ENCODE results near the gene RYR3.

RYR3 gene

GRCh38 chr15:33402600-33402999, 91.8 kb downstream of the RYR3 start:
- Histone ChIP-seq H3K4me1 (ENCODE audit: insufficient read depth, low read length, poor library complexity, severe bottlenecking) (peaks cover 7% of the 10 kb centered on the region), H3K4me3 (ENCODE audit: low read length, poor library complexity, severe bottlenecking) (no peak overlapping the region), H3K4me2 (ENCODE audit: low read depth, low read length, poor library complexity, severe bottlenecking) (no peak overlapping the region), H3K9ac (ENCODE audit: low read depth, low read length, poor library complexity, severe bottlenecking) (no peak overlapping the region), H4K20me1 (ENCODE audit: insufficient read depth, low read length, poor library complexity, severe bottlenecking) (no peaks in the 10 kb centered on the region), H3K79me2 (ENCODE audit: insufficient read depth, low read length) (no peaks in the 10 kb centered on the region), H3K9me3 (ENCODE audit: insufficient read depth, low read depth, low read length) (no peaks in the 10 kb centered on the region), H3F3A (ENCODE audit: low read depth) (no peaks in the 10 kb centered on the region), H2AFZ (ENCODE audit: low read length) (no peak overlapping the region), H3K36me3 (ENCODE audit: insufficient read depth, low read length) (no peaks in the 10 kb centered on the region), H3K27me3 (ENCODE audit: insufficient read depth, low read length, poor library complexity, severe bottlenecking) (peaks cover 4% of the 10 kb centered on the region), H3K9me2 (replicated peaks; ENCODE audit: low read depth, low read length) (no peaks in the 10 kb centered on the region)
- TF ChIP-seq EZH2phosphoT487 (IDR thresholded peaks at IDR 0.05; ENCODE audit: borderline replicate concordance), result no peak
- TF ChIP-seq CTCF (conservative IDR thresholded peaks at IDR 0.05; ENCODE audit: low read length), result no peak

DNA sequence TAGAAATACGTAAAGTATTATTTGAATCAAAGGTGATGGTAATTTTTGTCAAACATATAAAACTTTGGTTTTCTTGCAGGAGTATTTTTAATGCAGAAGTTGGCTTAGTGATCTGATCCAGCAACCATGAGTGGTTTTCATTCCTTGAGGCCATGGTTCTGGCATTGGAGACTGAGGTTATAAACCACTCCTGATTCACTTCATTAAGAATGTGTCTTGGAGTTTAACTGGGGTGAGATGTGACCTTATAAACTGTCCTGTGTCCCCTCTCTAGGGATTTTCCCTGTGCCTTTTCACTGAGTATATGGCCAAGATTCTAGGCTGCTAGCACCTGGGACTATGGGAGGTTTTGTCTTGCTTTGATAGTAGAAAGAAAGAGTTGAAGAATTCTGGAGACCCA, 94.3 kb downstream of the RYR3 start:
- no peaks in the 10 kb centered on the region for H3K79me2 ChIP-seq (ENCODE audit: insufficient read depth, low read length)
- no peak overlapping the region for H2AFZ ChIP-seq (ENCODE audit: low read length)
- H3K27me3 ChIP-seq (ENCODE audit: insufficient read depth, low read length, poor library complexity, severe bottlenecking), result peaks cover 4% of the 10 kb centered on the region
- no peak overlapping the region for H3K4me2 ChIP-seq (ENCODE audit: low read depth, low read length, poor library complexity, severe bottlenecking)
- H3K4me3 ChIP-seq (ENCODE audit: low read length, poor library complexity, severe bottlenecking), result no peak overlapping the region
- H3K4me1 ChIP-seq (ENCODE audit: insufficient read depth, low read length, poor library complexity, severe bottlenecking), result peaks cover 9% of the 10 kb centered on the region
- H3K9me2 ChIP-seq (replicated peaks; ENCODE audit: low read depth, low read length), result no peaks in the 10 kb centered on the region
- TF ChIP-seq EZH2phosphoT487 (IDR thresholded peaks at IDR 0.05; ENCODE audit: borderline replicate concordance) (no peak), CTCF (conservative IDR thresholded peaks at IDR 0.05; ENCODE audit: low read length) (no peak)
- H3K9me3 ChIP-seq (ENCODE audit: insufficient read depth, low read depth, low read length), result no peaks in the 10 kb centered on the region
- H3K9ac ChIP-seq (ENCODE audit: low read depth, low read length, poor library complexity, severe bottlenecking), result no peak overlapping the region
- H4K20me1 ChIP-seq (ENCODE audit: insufficient read depth, low read length, poor library complexity, severe bottlenecking), result no peaks in the 10 kb centered on the region
- no peaks in the 10 kb centered on the region for H3K36me3 ChIP-seq (ENCODE audit: insufficient read depth, low read length)
- no peaks in the 10 kb centered on the region for H3F3A ChIP-seq (ENCODE audit: low read depth)

GRCh38 chr15:33411596-33412540, 101.1 kb downstream of the RYR3 start:
- peaks cover 9% of the 10 kb centered on the region for H3K4me1 ChIP-seq (ENCODE audit: insufficient read depth, low read length, poor library complexity, severe bottlenecking)
- H3K4me3 ChIP-seq (ENCODE audit: low read length, poor library complexity, severe bottlenecking), result no peak overlapping the region
- no peak overlapping the region for H3K4me2 ChIP-seq (ENCODE audit: low read depth, low read length, poor library complexity, severe bottlenecking)
- H3K36me3 ChIP-seq (ENCODE audit: insufficient read depth, low read length), result no peaks in the 10 kb centered on the region
- no peak overlapping the region for H2AFZ ChIP-seq (ENCODE audit: low read length)
- H3K27me3 ChIP-seq (ENCODE audit: insufficient read depth, low read length, poor library complexity, severe bottlenecking), result no peaks in the 10 kb centered on the region
- H4K20me1 ChIP-seq (ENCODE audit: insufficient read depth, low read length, poor library complexity, severe bottlenecking), result no peaks in the 10 kb centered on the region
- no peaks in the 10 kb centered on the region for H3F3A ChIP-seq (ENCODE audit: low read depth)
- H3K9me2 ChIP-seq (replicated peaks; ENCODE audit: low read depth, low read length), result no peaks in the 10 kb centered on the region
- no peaks in the 10 kb centered on the region for H3K79me2 ChIP-seq (ENCODE audit: insufficient read depth, low read length)
- no peak overlapping the region for H3K9ac ChIP-seq (ENCODE audit: low read depth, low read length, poor library complexity, severe bottlenecking)
- TF ChIP-seq CTCF (conservative IDR thresholded peaks at IDR 0.05; ENCODE audit: low read length), result no peak
- no peak for TF ChIP-seq EZH2phosphoT487 (IDR thresholded peaks at IDR 0.05; ENCODE audit: borderline replicate concordance)
- no peaks in the 10 kb centered on the region for H3K9me3 ChIP-seq (ENCODE audit: insufficient read depth, low read depth, low read length)
